Gastrocnemius medialis (tissue), 4 donors: ENCODE data around the gene MRFAP1. TPM values are rescaled to one million over a fixed set of nuclear protein-coding genes. Genes with fewer than 3 reads are reported as not detected.

Experiments used
- ATAC-seq, 2 donors: fragments of 150-250 bp; one replicate each; pipeline ENCODE4 v1.9.1; 2016
- DNase-seq, 2 donors: peaks; one replicate each; pipeline ENCODE4 v3.0.0-alpha.2; 2019
- H3K27ac ChIP-seq, 4 donors: fragments of 200-600 bp; sonication (generic); 1 replicate in 1 of 4; 2 replicates in 3 of 4; pipeline ENCODE4 v1.5.1; 2016 to 2018; ENCODE audit warnings: mild to moderate bottlenecking in 2 of 4, moderate library complexity in 1 of 4
- H3K27me3 ChIP-seq, 3 donors: fragments of 200-600 bp; sonication (generic) in 2 of 3; 1 replicate in 1 of 3; 2 replicates in 2 of 3; pipeline versions ENCODE4 v1.5.1 to v1.6.0; 2016 to 2019; ENCODE audit warnings: mild to moderate bottlenecking in 1 of 3, moderate library complexity in 1 of 3
- H3K36me3 ChIP-seq, 2 donors: fragments of 200-600 bp; sonication (generic) in 1 of 2; one replicate each; pipeline ENCODE4 v1.5.1; 2017 to 2018
- H3K4me1 ChIP-seq, 2 donors: fragments of 200-600 bp; sonication (generic) in 1 of 2; one replicate each; pipeline ENCODE4 v1.5.1; 2016 to 2017; ENCODE audit warnings: mild to moderate bottlenecking in 2 of 2
- H3K4me3 ChIP-seq, 4 donors: fragments of 200-600 bp; sonication (generic) in 3 of 4; 1 replicate in 1 of 4; 2 replicates in 3 of 4; pipeline ENCODE4 v1.5.1; 2016 to 2019; ENCODE audit warnings: mild to moderate bottlenecking in 2 of 4
- H3K9me3 ChIP-seq, 3 donors: fragments of 200-600 bp; sonication (generic) in 2 of 3; 1 replicate in 1 of 3; 2 replicates in 2 of 3; pipeline ENCODE4 v1.5.1; 2016 to 2019
- POLR2A ChIP-seq, 2 donors: fragments of 450-650 bp; IDR thresholded peaks; one replicate each; pipeline ENCODE4 v1.6.1; 2017; ENCODE audit warnings: antibody characterized with exemption in 2 of 2, mild to moderate bottlenecking in 2 of 2, moderate library complexity in 2 of 2
- in situ Hi-C, 4 donors: fragments of 200-750 bp; cut with MboI; loops; one replicate each; pipeline versions ENCODE4 v1.15.0 to v1.8.0; 2017; ENCODE audit warnings: low sequenced_read_pairs in 4 of 4
- intact Hi-C: fragments of 100-400 bp; cut with DNase I; formaldehyde crosslinking; loops from one replicate; pipeline ENCODE4 v1.15.1; 2023; ENCODE audit warnings: low total_unique reads
- total RNA-seq, 4 donors: library from RNA; depleted of rRNA; stranded (reverse); fragments of >200 nt; gene quantifications; one replicate each; pipeline versions ENCODE4 v1.1.0 to v1.2.3, GENCODE V29; 2016
- TF ChIP-seq, protein P1 (sequence below), 5 experiments: fragments of 450-650 bp in 3 of 5; fragments of 200-600 bp in 2 of 5; sonication (generic) in 2 of 5; IDR thresholded peaks in 4 of 5; conservative IDR thresholded peaks in 1 of 5; 1 replicate in 4 of 5; 2 replicates in 1 of 5; pipeline ENCODE4 v1.5.1; 2016 to 2019; ENCODE audit warnings: antibody characterized with exemption in 5 of 5, mild to moderate bottlenecking in 3 of 5, moderate library complexity in 3 of 5

Gene MRFAP1
- total RNA-seq, 4 donors from 2014 or later = 180 to 281 (median 206) TPM

DNA sequence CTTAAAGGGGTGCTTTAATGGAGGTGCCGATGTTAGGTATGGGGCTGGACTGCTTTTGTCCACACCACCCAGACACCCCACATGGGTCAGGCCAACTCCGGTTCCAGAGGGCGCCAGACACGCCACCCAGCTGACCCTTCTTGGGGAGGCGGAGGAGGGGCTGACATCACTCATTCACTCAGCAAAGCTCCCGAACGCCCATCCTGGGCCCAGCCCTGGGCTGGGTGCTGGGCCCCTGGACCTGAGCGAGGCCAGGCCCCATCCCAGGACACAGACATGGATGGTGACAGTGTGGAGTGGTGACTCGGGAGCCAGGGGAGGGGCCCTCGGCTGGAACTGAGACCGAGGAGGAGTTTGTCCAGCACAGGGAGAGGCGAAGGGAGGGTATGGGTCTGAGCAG, 37.4 kb upstream of the MRFAP1 start:
- intact Hi-C loops = no loop called here
- in situ Hi-C loops = no loop called here
- no peak for TF ChIP-seq POLR2A (IDR thresholded peaks at IDR 0.05)
- TF ChIP-seq, protein P1, sequence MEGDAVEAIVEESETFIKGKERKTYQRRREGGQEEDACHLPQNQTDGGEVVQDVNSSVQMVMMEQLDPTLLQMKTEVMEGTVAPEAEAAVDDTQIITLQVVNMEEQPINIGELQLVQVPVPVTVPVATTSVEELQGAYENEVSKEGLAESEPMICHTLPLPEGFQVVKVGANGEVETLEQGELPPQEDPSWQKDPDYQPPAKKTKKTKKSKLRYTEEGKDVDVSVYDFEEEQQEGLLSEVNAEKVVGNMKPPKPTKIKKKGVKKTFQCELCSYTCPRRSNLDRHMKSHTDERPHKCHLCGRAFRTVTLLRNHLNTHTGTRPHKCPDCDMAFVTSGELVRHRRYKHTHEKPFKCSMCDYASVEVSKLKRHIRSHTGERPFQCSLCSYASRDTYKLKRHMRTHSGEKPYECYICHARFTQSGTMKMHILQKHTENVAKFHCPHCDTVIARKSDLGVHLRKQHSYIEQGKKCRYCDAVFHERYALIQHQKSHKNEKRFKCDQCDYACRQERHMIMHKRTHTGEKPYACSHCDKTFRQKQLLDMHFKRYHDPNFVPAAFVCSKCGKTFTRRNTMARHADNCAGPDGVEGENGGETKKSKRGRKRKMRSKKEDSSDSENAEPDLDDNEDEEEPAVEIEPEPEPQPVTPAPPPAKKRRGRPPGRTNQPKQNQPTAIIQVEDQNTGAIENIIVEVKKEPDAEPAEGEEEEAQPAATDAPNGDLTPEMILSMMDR (IDR thresholded peaks at IDR 0.05 in 4 of 5, conservative IDR thresholded peaks at IDR 0.05 in 1 of 5) = no peak

GRCh38 chr4:6605114-6605513, 35.4 kb upstream of the MRFAP1 start:
- no peaks in the 10 kb centered on the region for H3K27me3 ChIP-seq
- peaks cover 0 to 9% of the 10 kb centered on the region in 2 donors for H3K36me3 ChIP-seq
- no peak for ATAC-seq
- H3K4me1 ChIP-seq = no peaks in the 10 kb centered on the region
- in situ Hi-C loops (no loop called here), intact Hi-C loops (no loop called here)
- DNase-seq = no peak
- H3K9me3 ChIP-seq = peaks cover 0 to 4% (median 0%) of the 10 kb centered on the region in 3 donors
- TF ChIP-seq, protein P1 (IDR thresholded peaks at IDR 0.05 in 4 of 5, conservative IDR thresholded peaks at IDR 0.05 in 1 of 5) = no peak
- no peak for TF ChIP-seq POLR2A (IDR thresholded peaks at IDR 0.05)
- H3K27ac ChIP-seq = no peak overlapping the region
- H3K4me3 ChIP-seq = no peak overlapping the region

More for the DNA sequence above, 37.4 kb upstream of the MRFAP1 start:
- no peaks in the 10 kb centered on the region for H3K27me3 ChIP-seq
- peaks cover 0 to 9% of the 10 kb centered on the region in 2 donors for H3K36me3 ChIP-seq
- H3K4me3 ChIP-seq = no peak overlapping the region
- H3K9me3 ChIP-seq = peaks cover 0 to 4% (median 0%) of the 10 kb centered on the region in 3 donors
- ATAC-seq (no peak), DNase-seq (no peak)
- H3K27ac ChIP-seq = no peak overlapping the region
- H3K4me1 ChIP-seq = no peaks in the 10 kb centered on the region

- Histone ChIP-seq H3K4me3 (no peak overlapping the region), H3K27me3 (no peaks in the 10 kb centered on the region), H3K27ac (no peak overlapping the region), H3K36me3 (peaks cover 0 to 9% of the 10 kb centered on the region in 2 donors), H3K4me1 (no peaks in the 10 kb centered on the region), H3K9me3 (peaks cover 0 to 4% (median 0%) of the 10 kb centered on the region in 3 donors)
- TF ChIP-seq, protein P1 (IDR thresholded peaks at IDR 0.05 in 4 of 5, conservative IDR thresholded peaks at IDR 0.05 in 1 of 5) = no peak
- no peak for TF ChIP-seq POLR2A (IDR thresholded peaks at IDR 0.05)
- intact Hi-C loops = no loop called here
- ATAC-seq = no peak
- in situ Hi-C loops = no loop called here
- DNase-seq = no peak
These were observed 34.9 kb upstream of the MRFAP1 start for GRCh38 chr4:6605605-6606004.

GRCh38 chr4:6606465-6607235, 33.8 kb upstream of the MRFAP1 start:
- Histone ChIP-seq H3K4me3 (no peak overlapping the region), H3K27me3 (no peaks in the 10 kb centered on the region), H3K27ac (no peak overlapping the region), H3K36me3 (peaks cover 0 to 10% of the 10 kb centered on the region in 2 donors), H3K9me3 (peaks cover 0 to 4% (median 0%) of the 10 kb centered on the region in 3 donors), H3K4me1 (no peaks in the 10 kb centered on the region)
- intact Hi-C loops = no loop called here
- no peak for ATAC-seq
- no peak for DNase-seq
- no peak for TF ChIP-seq POLR2A (IDR thresholded peaks at IDR 0.05)
- in situ Hi-C loops = no loop called here

- H3K36me3 ChIP-seq = peaks cover 0 to 10% of the 10 kb centered on the region in 2 donors
- no peak overlapping the region for H3K4me3 ChIP-seq
- intact Hi-C loops = no loop called here
- H3K9me3 ChIP-seq = peaks cover 0 to 4% (median 0%) of the 10 kb centered on the region in 3 donors
- ATAC-seq (no peak), DNase-seq (no peak)
- no peak overlapping the region for H3K27ac ChIP-seq
- H3K4me1 ChIP-seq = no peaks in the 10 kb centered on the region
- TF ChIP-seq, protein P1 (IDR thresholded peaks at IDR 0.05 in 4 of 5, conservative IDR thresholded peaks at IDR 0.05 in 1 of 5) = no peak
- TF ChIP-seq POLR2A (IDR thresholded peaks at IDR 0.05) = no peak
- in situ Hi-C loops = no loop called here
- no peaks in the 10 kb centered on the region for H3K27me3 ChIP-seq
These were observed 33.0 kb upstream of the MRFAP1 start for GRCh38 chr4:6607368-6608055.
